NCI-H82 treated with DMSO at 0.1 percent for 48 hours (cell line): ENCODE results near the gene INSL4.

Experiments used
- DNase-seq: peaks from one replicate; lab custom pipeline; 2025; ENCODE audit not compliant: unreplicated experiment; lab: John Stamatoyannopoulos, UW

INSL4 gene

DNA sequence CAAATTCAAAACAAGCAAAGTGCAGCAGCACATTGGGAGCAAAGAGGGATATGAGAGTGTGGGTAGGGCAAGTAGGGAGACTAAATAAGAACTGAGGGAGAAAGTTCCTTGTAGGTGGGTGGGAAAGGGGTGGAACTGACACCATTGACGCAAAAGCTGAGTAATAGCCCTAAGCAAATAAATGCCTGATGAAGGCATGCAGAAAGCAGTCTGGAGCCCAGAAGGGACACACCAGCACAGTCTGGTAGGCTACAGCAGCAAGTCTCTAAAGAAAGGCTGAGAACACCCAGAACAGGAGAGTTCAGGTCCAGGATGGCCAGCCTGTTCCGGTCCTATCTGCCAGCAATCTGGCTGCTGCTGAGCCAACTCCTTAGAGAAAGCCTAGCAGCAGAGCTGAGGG is at the start of gene INSL4:
Gene INSL4, plus strand, starts transcription at position 208 of the 400 bp plus-strand sequence. Its CDS starts 105 bp downstream, at position 313.
- no peak for DNase-seq

DNA sequence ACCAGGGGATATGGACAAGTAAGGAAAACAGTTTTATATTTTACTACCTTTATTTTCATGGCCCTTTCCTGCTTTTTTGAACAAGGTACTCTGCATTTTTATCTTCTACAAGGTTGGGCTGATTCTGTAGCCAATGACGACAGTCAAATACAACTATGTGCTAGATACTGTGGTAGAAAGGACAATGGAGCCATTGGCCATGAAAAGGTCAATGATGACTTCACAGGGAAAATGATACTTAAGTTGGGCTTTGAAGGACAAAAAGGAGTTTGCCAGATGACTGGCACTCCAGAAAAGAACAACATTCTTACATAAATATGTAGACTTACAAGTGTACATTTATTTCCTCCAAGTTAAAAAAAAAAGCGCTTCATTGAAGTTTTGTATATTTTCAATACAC is 46.4 kb upstream of the INSL4 start:
- DNase-seq = no peak

DNA sequence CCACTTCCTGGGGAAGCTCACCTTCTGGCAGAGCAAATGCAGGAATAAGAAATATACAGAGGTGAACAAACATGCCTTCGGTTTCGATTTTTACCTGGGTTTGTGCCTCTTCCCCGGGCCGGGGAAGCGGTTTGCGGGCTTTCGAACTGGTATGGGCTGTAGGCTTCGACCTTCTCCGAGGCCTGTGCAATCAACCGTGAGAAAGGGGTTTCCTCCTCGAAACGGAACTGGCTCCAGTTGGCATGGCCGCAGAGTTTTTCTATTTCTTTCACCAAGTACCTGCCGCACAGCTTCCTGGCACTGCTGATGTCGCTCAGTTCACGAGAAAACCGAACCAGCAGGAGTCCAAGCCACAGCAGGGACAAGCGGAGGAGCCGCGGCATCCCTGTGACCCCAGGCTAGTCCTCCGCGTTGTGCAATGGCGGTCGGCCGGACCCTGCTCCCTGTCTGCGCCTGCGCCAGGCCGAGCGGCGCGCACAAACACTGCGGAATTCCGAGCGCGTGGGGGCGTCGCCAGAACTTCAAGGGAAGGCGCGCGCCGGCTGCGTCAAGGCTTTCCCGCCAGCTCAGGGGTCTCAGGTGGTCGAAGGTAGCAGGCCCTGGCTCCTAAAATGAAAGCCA is 45.9 kb upstream of the INSL4 start, which contains the start of gene INSL6:
Gene INSL6, minus strand, starts transcription at position 420 of the 621 bp plus-strand sequence. Its CDS starts 37 bp downstream, at position 383.
- DNase-seq = no peak

DNA sequence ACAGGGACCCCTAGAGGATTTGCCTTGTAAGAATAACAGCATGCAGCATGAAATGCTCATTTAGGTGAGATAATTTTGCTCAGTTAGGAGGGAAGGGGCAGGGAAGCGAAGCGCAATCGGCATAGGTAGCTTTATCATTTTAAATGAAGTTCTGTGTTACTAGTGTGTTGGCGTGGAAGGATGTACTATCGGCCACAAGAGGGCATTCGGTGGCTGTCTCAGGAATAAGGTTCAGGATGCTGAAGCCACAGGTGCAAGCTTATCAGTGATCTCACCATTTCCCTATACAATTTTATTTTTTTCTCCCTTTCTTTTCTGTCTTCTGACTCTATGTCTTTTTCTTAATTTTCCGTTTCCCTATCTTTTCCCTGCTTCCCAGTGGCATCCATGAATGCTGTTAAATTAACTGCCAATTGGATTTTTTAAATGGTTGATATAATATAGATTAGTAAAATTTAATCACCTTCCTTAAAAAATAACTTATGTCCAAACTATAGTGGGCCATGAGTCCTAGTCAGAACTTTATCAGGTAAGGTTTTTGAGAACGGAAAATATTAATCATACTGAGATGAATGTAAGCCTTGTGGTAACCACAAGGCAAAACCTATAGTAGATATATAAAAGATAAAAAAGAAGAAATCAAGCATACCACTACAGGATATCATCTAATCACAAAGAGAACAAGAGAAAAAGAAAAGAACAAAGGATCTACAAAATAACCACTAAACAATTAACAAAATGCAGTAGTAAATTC is 44.6 kb upstream of the INSL4 start:
- DNase-seq = peak; percentile 32

DNA sequence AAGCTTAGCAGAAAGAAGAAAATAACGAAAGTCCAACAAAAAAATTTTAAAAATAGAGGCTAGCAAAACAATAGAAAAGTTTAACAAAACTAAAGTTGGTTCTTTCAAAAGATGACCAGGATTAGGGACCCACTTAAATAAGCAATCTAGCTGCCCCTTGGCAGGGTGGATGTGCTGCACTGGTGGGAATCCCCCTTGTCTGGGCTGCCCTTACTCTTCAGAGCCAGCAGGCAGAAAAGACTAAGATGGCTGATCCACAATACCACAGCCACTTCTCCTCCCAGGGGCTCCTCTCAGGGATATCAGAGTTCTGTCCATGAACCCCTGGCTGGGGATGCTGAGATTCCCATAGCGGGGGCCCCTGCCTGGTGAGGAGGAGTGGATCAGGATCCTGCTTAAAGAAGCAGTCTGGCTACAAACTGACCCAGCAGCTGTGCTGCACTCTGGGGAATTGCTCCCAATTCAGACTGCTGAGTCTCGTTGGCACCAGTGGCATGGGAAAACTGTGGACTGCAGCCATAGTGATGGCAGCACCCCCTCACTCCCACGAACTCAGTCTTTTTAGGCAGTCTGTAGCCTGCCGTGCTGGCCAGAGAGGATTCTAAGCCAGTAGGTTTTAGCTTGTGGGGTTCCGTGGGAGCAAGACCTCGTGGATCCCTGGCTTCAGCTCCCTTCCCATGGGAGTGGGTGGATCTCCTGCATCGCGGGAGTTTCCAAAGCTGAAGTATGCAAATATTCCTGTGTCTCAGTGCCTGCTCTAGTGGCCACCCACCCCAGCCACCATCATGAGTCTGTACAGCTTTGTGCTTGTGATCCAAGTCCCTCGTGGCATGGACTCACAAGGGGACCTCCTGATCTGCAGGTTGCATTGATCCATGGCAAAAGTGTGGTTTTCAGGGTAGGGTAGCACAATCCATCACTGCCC is 42.9 kb upstream of the INSL4 start:
- DNase-seq = no peak

- no peak for DNase-seq
Observed at GRCh38 chr9:5191985-5192384, 39.2 kb upstream of the INSL4 start.

DNA sequence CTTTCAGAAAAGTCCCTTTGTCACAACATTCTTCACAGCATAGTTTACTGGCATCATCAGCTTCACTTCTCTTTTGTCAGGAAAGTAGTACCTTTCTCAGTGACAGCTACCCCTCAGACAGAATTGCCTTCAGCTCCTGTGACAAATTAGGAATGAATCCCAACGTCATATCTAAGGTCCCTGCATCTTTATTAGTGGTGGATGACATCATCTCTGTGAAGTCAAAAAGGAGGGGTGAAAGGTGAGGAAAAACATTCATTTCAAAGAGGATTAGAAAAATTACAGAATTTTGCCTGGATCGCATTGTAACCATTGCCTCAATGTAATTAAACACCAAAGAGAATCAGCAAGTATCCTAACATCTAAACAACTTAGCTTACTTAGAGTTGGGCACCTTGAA is 37.9 kb upstream of the INSL4 start:
- no peak for DNase-seq

- no peak for DNase-seq
Observed at GRCh38 chr9:5195463-5195862, 35.8 kb upstream of the INSL4 start.

DNA sequence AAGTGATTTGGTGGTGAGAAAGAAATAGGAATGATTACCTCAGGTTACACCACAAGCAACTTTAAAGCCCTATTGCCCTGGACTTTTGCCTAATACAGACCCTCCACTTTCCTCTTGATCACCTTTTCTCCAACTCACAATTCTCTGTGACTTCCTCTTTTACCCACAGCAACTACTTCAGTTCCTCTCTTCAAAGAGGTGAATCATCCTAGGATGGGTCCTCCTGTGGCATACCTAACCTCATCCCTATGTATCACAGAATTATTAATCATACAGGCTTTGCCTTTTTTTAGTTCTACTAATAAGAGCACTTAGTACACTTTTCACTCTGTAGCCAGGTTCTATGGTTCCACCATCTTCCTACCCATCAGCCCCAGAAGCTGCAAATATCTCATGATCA is 26.1 kb upstream of the INSL4 start:
- DNase-seq = no peak

DNA sequence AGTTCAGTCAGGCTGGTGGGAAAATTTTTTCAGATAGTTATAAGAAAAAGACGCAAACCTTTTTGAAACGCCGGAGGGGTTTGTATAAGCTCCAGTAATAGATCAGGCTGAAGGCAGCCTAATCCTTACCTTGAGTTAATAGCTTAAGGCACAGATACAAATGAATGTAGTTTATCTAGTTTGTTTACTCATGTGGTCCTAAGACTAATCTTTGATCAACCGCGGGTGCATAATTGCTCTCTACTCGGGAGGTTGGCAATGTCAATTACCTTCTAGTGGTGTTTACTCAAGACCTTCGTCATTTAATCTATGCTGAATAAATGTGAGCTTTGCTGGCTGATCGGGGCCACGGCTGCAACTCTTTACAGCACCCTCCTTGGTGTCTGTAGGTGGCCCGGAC is 665 bp upstream of the INSL4 start:
- DNase-seq = no peak

- no peak for DNase-seq
Observed at GRCh38 chr9:5263351-5264218, 32.4 kb downstream of the INSL4 start.

GRCh38 chr9:5264219-5264595 is 33.0 kb downstream of the INSL4 start:
- DNase-seq = no peak

- DNase-seq = no peak
Observed at GRCh38 chr9:5265939-5266338, 34.7 kb downstream of the INSL4 start.

DNA sequence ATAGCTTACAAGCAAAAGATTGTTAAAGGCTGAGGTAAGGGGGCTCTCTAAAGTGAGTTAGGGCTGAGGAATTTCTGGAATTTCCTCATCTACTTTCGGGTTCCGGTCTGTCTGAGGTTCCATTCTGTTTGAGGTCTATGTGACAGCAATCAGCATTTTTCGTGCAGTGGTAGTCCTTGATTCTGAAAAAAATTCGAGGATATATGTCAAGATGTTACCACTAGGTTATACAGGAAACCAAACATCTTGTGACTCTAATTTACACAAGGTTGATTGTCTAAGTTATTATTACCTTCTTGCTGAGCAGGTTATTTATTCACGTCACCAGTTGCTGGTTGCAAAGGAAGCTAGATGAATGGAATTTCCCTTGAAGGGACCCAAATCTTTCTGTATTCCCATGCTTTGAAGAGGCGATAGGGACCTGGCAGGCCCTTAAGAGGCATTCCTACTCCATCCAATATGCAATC is 38.1 kb downstream of the INSL4 start:
- no peak for DNase-seq

GRCh38 chr9:5274770-5275169 is 43.6 kb downstream of the INSL4 start:
- no peak for DNase-seq

DNA sequence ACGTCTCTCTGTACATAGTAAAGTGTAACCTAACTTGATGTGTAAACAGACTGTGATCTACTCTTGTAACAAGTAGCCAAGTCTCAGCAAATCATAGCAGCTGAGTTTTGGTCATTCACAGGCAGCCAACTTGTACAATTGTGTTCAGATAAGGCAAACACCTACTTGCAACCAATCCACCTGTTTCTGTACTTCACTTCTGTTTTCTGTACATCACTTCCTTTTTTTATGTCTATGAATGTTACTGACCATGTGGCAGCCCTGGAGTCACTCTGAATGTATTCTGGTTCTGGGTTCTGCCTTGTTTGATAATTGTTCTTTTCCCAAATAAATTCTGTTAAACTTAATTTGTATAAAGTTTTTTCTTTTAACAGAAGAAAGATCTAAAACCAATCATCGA is 47.3 kb downstream of the INSL4 start:
- DNase-seq = no peak
